GM12878 (cell line): ENCODE measurements around the gene DCAF11. TPM values are rescaled to one million over a fixed set of nuclear protein-coding genes. Genes with fewer than 3 reads are reported as not detected.
A peak's percentile ranks its signal among the peaks of the same experiment; 100 is the strongest.

Experiments
- ATAC-seq: fragments of 200-7000 bp; cut with Tn5 transposase; 3 replicates; pipeline ENCODE4 v1.9.1; 2020; ENCODE audit warnings: mild to moderate bottlenecking, moderate library complexity
- BruUV-seq: library from RNA; stranded (reverse); fragments of 400-500 nt; replicated peaks from 2 replicates; lab custom pipeline; 2021; lab: Mats Ljungman, UMichigan
- CTCF ChIA-PET: fragments of 300-600 bp; sonication (Branson Sonifier 250); formaldehyde crosslinking; extraction: SDS; loops from one replicate; lab custom pipeline; 2021; ENCODE audit warnings: inconsistent platforms; lab: Yijun Ruan, JAX
- POLR2A ChIA-PET: fragments of 350-600 bp; formaldehyde crosslinking; extraction: SDS; loops from one replicate; lab custom pipeline; 2021; ENCODE audit warnings: inconsistent platforms; lab: Charles Lee
- RAD21 ChIA-PET: fragments of 300-600 bp; sonication (Branson Sonifier 250); formaldehyde crosslinking; loops from one replicate; lab custom pipeline; 2023; ENCODE audit warnings: antibody characterized with exemption; ENCODE audit not compliant: unreplicated experiment; lab: Charles Lee
- SMC1A ChIA-PET: fragments of 300-600 bp; sonication (Branson Sonifier 250); formaldehyde crosslinking; loops from one replicate; lab custom pipeline; 2023; ENCODE audit not compliant: unreplicated experiment, uncharacterized antibody; lab: Charles Lee
- DNase-seq: peaks from one replicate; pipeline ENCODE4 v3.0.0-alpha.2; 2011; ENCODE audit warnings: low read depth, low spot score
- FAIRE-seq: peaks from 3 replicates; lab custom pipeline; 2011; peaks lifted over from hg19 to GRCh38; lab: Jason Lieb, UNC
- H2AFZ ChIP-seq: 2 replicates; pipeline ENCODE4 v1.6.0; 2011; ENCODE audit warnings: low read depth, low read length, control low read depth; ENCODE audit not compliant: control insufficient read depth
- H3K27ac ChIP-seq: 2 replicates; pipeline ENCODE4 v1.5.1; 2011; ENCODE audit warnings: control low read depth; ENCODE audit not compliant: control insufficient read depth, insufficient read depth
- H3K27me3 ChIP-seq, 2 experiments: replicated peaks in 1 of 2; 2 replicates each; pipeline versions ENCODE4 v1.6.0 to v1.6.1; 2011; ENCODE audit warnings: low read length in 1 of 2; ENCODE audit not compliant: control insufficient read depth in 2 of 2, insufficient read depth in 2 of 2
- H3K36me3 ChIP-seq, 2 experiments: 2 replicates each; pipeline ENCODE4 v1.5.1; 2011; ENCODE audit warnings: low read length in 1 of 2; ENCODE audit not compliant: control insufficient read depth in 2 of 2, insufficient read depth in 2 of 2
- H3K4me1 ChIP-seq: 2 replicates; pipeline ENCODE4 v1.6.1; 2011; ENCODE audit warnings: mild to moderate bottlenecking, low read length, moderate library complexity, mixed read lengths; ENCODE audit not compliant: control insufficient read depth, insufficient read depth
- H3K4me2 ChIP-seq: 2 replicates; pipeline ENCODE4 v1.6.0; 2011; ENCODE audit warnings: control low read depth; ENCODE audit not compliant: control insufficient read depth, insufficient read depth
- H3K4me3 ChIP-seq: fragments of 200-600 bp; sonication (generic); 2 replicates; pipeline ENCODE4 v1.5.1; 2016
- H3K79me2 ChIP-seq: 2 replicates; pipeline ENCODE4 v1.6.0; 2011; ENCODE audit warnings: low read length; ENCODE audit not compliant: control insufficient read depth, insufficient read depth
- H3K9ac ChIP-seq: 2 replicates; pipeline ENCODE4 v1.8.0; 2011; ENCODE audit warnings: low read length, control low read depth, mixed read lengths; ENCODE audit not compliant: control insufficient read depth, insufficient read depth
- H3K9me3 ChIP-seq: replicated peaks from 3 replicates; pipeline ENCODE4 v1.5.1; 2011; ENCODE audit warnings: mild to moderate bottlenecking, low read length; ENCODE audit not compliant: control insufficient read depth, insufficient read depth
- H4K20me1 ChIP-seq: 2 replicates; pipeline ENCODE4 v1.6.0; 2011; ENCODE audit not compliant: control insufficient read depth, insufficient read depth
- DPF2 ChIP-seq: fragments of 450-650 bp; IDR thresholded peaks from 2 replicates; pipeline ENCODE4 v1.6.1; 2017; ENCODE audit warnings: mild to moderate bottlenecking
- IKZF1 ChIP-seq: fragments of 450-650 bp; conservative IDR thresholded peaks from 2 replicates; pipeline ENCODE4 v1.6.1; 2017; ENCODE audit warnings: antibody characterized with exemption, mild to moderate bottlenecking
- POLR2AphosphoS5 ChIP-seq: IDR thresholded peaks from 2 replicates; pipeline ENCODE4 v1.6.1; 2011; ENCODE audit warnings: mild to moderate bottlenecking, low read length, inconsistent platforms
- POU2F2 ChIP-seq: IDR thresholded peaks from 3 replicates; pipeline ENCODE4 v1.6.1; 2011; ENCODE audit warnings: low read depth, mild to moderate bottlenecking, low read length, borderline replicate concordance
- RELB ChIP-seq: fragments of 450-650 bp; IDR thresholded peaks from 2 replicates; pipeline ENCODE4 v1.6.1; 2017; ENCODE audit warnings: low read depth, mild to moderate bottlenecking, moderate library complexity
- TARDBP ChIP-seq: IDR thresholded peaks from 2 replicates; pipeline ENCODE4 v1.6.1; 2016; ENCODE audit warnings: borderline replicate concordance
- ZNF24 ChIP-seq: fragments of 450-650 bp; IDR thresholded peaks from 2 replicates; pipeline ENCODE4 v1.6.1; 2017; ENCODE audit warnings: antibody characterized with exemption, mild to moderate bottlenecking
- WGBS: methylation state at CpG from one replicate; pipeline ENCODE4 v1.1.6; 2016; ENCODE audit warnings: low lambda C conversion rate; ENCODE audit not compliant: insufficient replicate concordance, insufficient coverage; ENCODE audit errors: missing lambda C conversion rate; 5-methylcytosine and 5-hydroxymethylcytosine counted together
- in situ Hi-C: fragments of 300-500 bp; cut with MboI; formaldehyde crosslinking; loops from 9 replicates; pipeline ENCODE4 v1.14.3; 2018; ENCODE audit warnings: mixed read lengths
- intact Hi-C: fragments of 100-400 bp; cut with micrococcal nuclease; formaldehyde crosslinking; loops from one replicate; pipeline ENCODE4 v1.14.2; 2022; ENCODE audit not compliant: unreplicated experiment
- polyA plus RNA-seq, 11 experiments: library from polyadenylated mRNA; depleted of rRNA in 4 of 11; unstranded in 6 of 11; stranded (reverse) in 5 of 11; fragments of >200 nt; fragmentation: Nextera tagmentation in 4 of 11; fragmentation: Illumina TruSeq in 1 of 11; extraction: Ambion mirVana in 4 of 11; extraction: Trizol in 1 of 11; gene quantifications; 1 replicate in 1 of 11; 2 replicates in 10 of 11; pipeline versions ENCODE4 v1.2.1 to v1.2.3, GENCODE V29; 2011 to 2016; ENCODE audit warnings: inconsistent platforms in 2 of 11, missing spikeins in 2 of 11, low read depth in 1 of 11
- total RNA-seq, 4 experiments: library from RNA; depleted of rRNA in 3 of 4; stranded (reverse); fragments of >200 nt in 3 of 4; fragmentation: Illumina TruSeq in 1 of 4; extraction: Trizol in 1 of 4; gene quantifications; 2 replicates each; pipeline versions ENCODE4 v1.2.1 to v1.2.3, GENCODE V29; 2013 to 2021

The DCAF11 gene
- total and polyA plus RNA-seq, 10 of the 15 experiments (the other 5 are each of a cell fraction or from before 2014, with no cell fraction given), result 13.4 to 91.2 (median 68.7) TPM

- TF ChIP-seq RELB (no peak), POU2F2 (0 out of 3 replicates have a peak, but pooled peaks have one; percentile 11)
Measured at GRCh38 chr14:24164518-24164991, 50.0 kb downstream of the DCAF11 start (continued).

GRCh38 chr14:24165785-24166184, 51.2 kb downstream of the DCAF11 start:
- H3K27ac ChIP-seq, result no peak overlapping the region
- 96% methylated on average over 4 of the region's 5 CpGs for WGBS
- ChIA-PET SMC1A (no interaction called here), CTCF (no interaction called here), POLR2A (interaction anchor here (1.0 kb wide), 1 partner anchor 30 kb away, joined by 3 read pairs; no protein-coding TSS in a partner anchor), RAD21 (no interaction called here)
- no peak overlapping the region for H2AFZ ChIP-seq
- intact Hi-C loops (no loop called here), in situ Hi-C loops (no loop called here)
- TF ChIP-seq IKZF1 (no peak), TARDBP (no peak), DPF2 (no peak), POLR2AphosphoS5 (peak; percentile 61), ZNF24 (no peak)
- BruUV-seq, result no TSS peak
- H3K9ac ChIP-seq, result no peak overlapping the region
- peaks cover 29% of the 10 kb centered on the region for H3K4me1 ChIP-seq
- ATAC-seq (no peak), FAIRE-seq (no peak), DNase-seq (no peak)
- H3K9me3 ChIP-seq, result no peaks in the 10 kb centered on the region
- no peak overlapping the region for H3K4me3 ChIP-seq
- H3K4me2 ChIP-seq, result peak overlapping the region; percentile 7; the same call in 1 of the 2 replicates
- no peaks in the 10 kb centered on the region for H4K20me1 ChIP-seq
- H3K79me2 ChIP-seq, result peaks cover 43% of the 10 kb centered on the region
- H3K27me3 ChIP-seq, result no peaks in the 10 kb centered on the region
- peaks cover 30 to 49% of the 10 kb centered on the region in 2 experiments for H3K36me3 ChIP-seq
